Activated CD4-positive, alpha-beta memory T cell treated with anti-CD3 and anti-CD28 coated beads, Interleukin-2, amount 10 ng/mL, durations not matched to agents 7 days and 5 days (primary cell): Measurements from ENCODE around the gene CASK. TPM values are rescaled to one million over a fixed set of nuclear protein-coding genes. Genes with fewer than 3 reads are reported as not detected.
A peak's percentile ranks its signal among the peaks of the same experiment; 100 is the strongest.

Experiments used
- CTCF ChIA-PET: fragments of 350-600 bp; sonication (Branson Sonifier 250); formaldehyde crosslinking; loops from one replicate; lab custom pipeline; 2021; ENCODE audit warnings: antibody characterized with exemption, inconsistent platforms; lab: Charles Lee
- POLR2A ChIA-PET: fragments of 350-600 bp; sonication (Branson Sonifier 250); formaldehyde crosslinking; loops from one replicate; lab custom pipeline; 2021; ENCODE audit warnings: antibody characterized with exemption; lab: Charles Lee
- DNase-seq: peaks from one replicate; pipeline ENCODE4 v3.0.0-alpha.2; 2020
- H3K27ac Mint-ChIP-seq: one replicate; pipeline ENCODE4 v1.8.0; 2021; ENCODE audit warnings: mild to moderate bottlenecking, mixed read lengths
- H3K27me3 Mint-ChIP-seq: one replicate; pipeline ENCODE4 v1.8.0; 2021; ENCODE audit warnings: mixed read lengths
- H3K36me3 Mint-ChIP-seq: one replicate; pipeline ENCODE4 v1.8.0; 2021; ENCODE audit warnings: low read depth, mixed read lengths
- H3K4me1 Mint-ChIP-seq: one replicate; pipeline ENCODE4 v1.8.0; 2021; ENCODE audit warnings: mixed read lengths
- H3K4me3 Mint-ChIP-seq: one replicate; pipeline ENCODE4 v1.8.0; 2021; ENCODE audit warnings: mild to moderate bottlenecking, mixed read lengths
- H3K9me3 Mint-ChIP-seq: one replicate; pipeline ENCODE4 v1.8.0; 2021; ENCODE audit warnings: mixed read lengths
- total RNA-seq, 2 experiments: library from RNA; stranded (reverse); gene quantifications; one replicate each; pipeline ENCODE4 v1.2.3, GENCODE V29; 2021

CASK gene
- total RNA-seq, 2 experiments from 2014 or later: 30.1 to 32.7 TPM

DNA sequence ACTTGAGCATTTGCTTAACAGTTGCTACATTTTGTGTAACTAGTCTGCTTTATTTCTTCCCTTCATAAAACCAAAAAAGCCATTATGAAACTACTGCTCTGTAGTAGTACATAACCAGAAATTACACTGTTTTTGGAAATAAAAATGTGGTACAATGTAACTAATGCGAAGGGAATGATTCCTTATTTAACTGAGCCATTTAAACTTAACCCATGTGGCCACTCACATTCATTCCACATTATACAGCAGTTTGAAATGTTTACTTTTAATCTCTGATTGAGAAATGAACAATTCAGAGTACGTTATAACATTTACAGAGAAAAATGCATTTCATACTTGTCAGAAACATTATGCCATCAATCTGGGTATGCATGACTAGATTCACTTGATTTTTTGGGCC lies 382.0 kb downstream of the CASK start:
- ChIA-PET CTCF (no interaction called here), POLR2A (interaction anchor here (1.4 kb wide), 1 partner anchor 14 kb away, joined by 3 read pairs; no protein-coding TSS in a partner anchor)
- no peak for DNase-seq
- no peak overlapping the region for H3K4me3 Mint-ChIP-seq
- peaks cover 9% of the 10 kb centered on the region for H3K4me1 Mint-ChIP-seq
- no peaks in the 10 kb centered on the region for H3K9me3 Mint-ChIP-seq
- H3K27ac Mint-ChIP-seq: no peak overlapping the region
- peaks cover 19% of the 10 kb centered on the region for H3K36me3 Mint-ChIP-seq
- no peaks in the 10 kb centered on the region for H3K27me3 Mint-ChIP-seq

DNA sequence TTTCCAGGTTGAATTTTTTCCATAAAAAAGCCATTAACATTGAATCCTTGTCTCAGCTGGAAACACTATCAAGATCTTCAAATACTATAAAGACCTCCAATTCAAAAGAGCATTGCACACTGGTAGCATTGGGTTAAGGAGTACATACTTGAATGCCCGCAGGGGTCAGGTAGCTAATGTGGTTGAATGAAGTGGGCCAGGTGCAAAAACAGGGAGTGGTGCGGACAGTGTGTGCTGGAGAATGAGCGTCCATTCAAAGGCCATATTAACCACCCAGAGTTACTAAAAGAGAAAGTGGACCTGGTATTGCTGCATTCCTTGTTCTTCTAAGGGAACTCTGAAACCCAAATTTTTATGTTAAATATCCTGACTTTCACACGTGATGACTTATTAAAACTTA lies 384.6 kb downstream of the CASK start:
- H3K27ac Mint-ChIP-seq: no peak overlapping the region
- no peaks in the 10 kb centered on the region for H3K9me3 Mint-ChIP-seq
- H3K27me3 Mint-ChIP-seq: no peaks in the 10 kb centered on the region
- DNase-seq: no peak
- POLR2A ChIA-PET: no interaction called here
- no peak overlapping the region for H3K4me3 Mint-ChIP-seq
- peaks cover 17% of the 10 kb centered on the region for H3K36me3 Mint-ChIP-seq
- H3K4me1 Mint-ChIP-seq: peaks cover 9% of the 10 kb centered on the region
- CTCF ChIA-PET: no interaction called here

- Mint-ChIP-seq H3K36me3 (peaks cover 49% of the 10 kb centered on the region), H3K4me3 (no peak overlapping the region), H3K4me1 (peaks cover 16% of the 10 kb centered on the region), H3K9me3 (no peaks in the 10 kb centered on the region), H3K27ac (no peak overlapping the region), H3K27me3 (no peaks in the 10 kb centered on the region)
- CTCF ChIA-PET: no interaction called here
- POLR2A ChIA-PET: no interaction called here
- DNase-seq: no peak
Measured at GRCh38 chrX:41530085-41530484, 393.3 kb downstream of the CASK start.

- H3K4me1 Mint-ChIP-seq: peaks cover 16% of the 10 kb centered on the region
- H3K4me3 Mint-ChIP-seq: no peak overlapping the region
- H3K36me3 Mint-ChIP-seq: peaks cover 49% of the 10 kb centered on the region
- no peak overlapping the region for H3K27ac Mint-ChIP-seq
- ChIA-PET POLR2A (no interaction called here), CTCF (no interaction called here)
- no peak for DNase-seq
- H3K9me3 Mint-ChIP-seq: no peaks in the 10 kb centered on the region
- no peaks in the 10 kb centered on the region for H3K27me3 Mint-ChIP-seq
Measured at GRCh38 chrX:41529221-41529620, 394.1 kb downstream of the CASK start.

- DNase-seq: no peak
- no peaks in the 10 kb centered on the region for H3K9me3 Mint-ChIP-seq
- no peak overlapping the region for H3K4me3 Mint-ChIP-seq
- H3K36me3 Mint-ChIP-seq: peaks cover 49% of the 10 kb centered on the region
- H3K27ac Mint-ChIP-seq: no peak overlapping the region
- ChIA-PET CTCF (no interaction called here), POLR2A (no interaction called here)
- peaks cover 16% of the 10 kb centered on the region for H3K4me1 Mint-ChIP-seq
- no peaks in the 10 kb centered on the region for H3K27me3 Mint-ChIP-seq
Measured at GRCh38 chrX:41528784-41529183, 394.6 kb downstream of the CASK start.

DNA sequence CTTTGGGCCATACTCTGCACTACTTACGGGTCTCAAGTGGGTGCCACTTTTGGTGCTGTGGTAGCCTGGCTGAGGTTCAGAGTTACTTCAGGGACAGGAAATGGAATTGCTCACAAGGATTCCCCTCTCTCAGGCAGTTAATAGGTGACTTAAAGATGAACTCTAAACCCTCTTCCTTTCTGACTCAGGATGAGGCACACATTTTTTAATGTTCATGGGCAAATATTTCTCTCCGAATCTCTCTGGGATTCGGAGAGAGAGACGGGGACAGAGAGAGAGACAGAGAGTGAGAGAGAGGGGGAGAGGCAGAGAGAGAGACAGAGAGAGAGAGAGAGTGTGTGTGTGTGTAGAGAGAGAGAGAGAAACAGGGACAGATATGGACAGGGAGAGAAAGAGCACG lies 396.4 kb downstream of the CASK start:
- Mint-ChIP-seq H3K27ac (peak overlapping the region; percentile 53), H3K27me3 (no peaks in the 10 kb centered on the region), H3K4me1 (peaks cover 25% of the 10 kb centered on the region), H3K36me3 (peaks cover 52% of the 10 kb centered on the region), H3K9me3 (no peaks in the 10 kb centered on the region), H3K4me3 (no peak overlapping the region)
- CTCF ChIA-PET: no interaction called here
- peak; percentile 18 for DNase-seq
- POLR2A ChIA-PET: no interaction called here

GRCh38 chrX:41526271-41526670 lies 397.1 kb downstream of the CASK start:
- Mint-ChIP-seq H3K36me3 (peaks cover 51% of the 10 kb centered on the region), H3K4me1 (peaks cover 25% of the 10 kb centered on the region), H3K27me3 (no peaks in the 10 kb centered on the region), H3K27ac (no peak overlapping the region), H3K4me3 (no peak overlapping the region), H3K9me3 (no peaks in the 10 kb centered on the region)
- no peak for DNase-seq
- POLR2A ChIA-PET: no interaction called here
- CTCF ChIA-PET: interaction anchor here (0.5 kb wide), 1 partner anchor 56 kb away, joined by 3 read pairs; no protein-coding TSS in a partner anchor

GRCh38 chrX:41522671-41523070 lies 400.7 kb downstream of the CASK start:
- no peaks in the 10 kb centered on the region for H3K9me3 Mint-ChIP-seq
- DNase-seq: no peak
- POLR2A ChIA-PET: no interaction called here
- peaks cover 35% of the 10 kb centered on the region for H3K36me3 Mint-ChIP-seq
- H3K4me3 Mint-ChIP-seq: no peak overlapping the region
- CTCF ChIA-PET: no interaction called here
- peaks cover 33% of the 10 kb centered on the region for H3K4me1 Mint-ChIP-seq
- H3K27ac Mint-ChIP-seq: no peak overlapping the region
- no peaks in the 10 kb centered on the region for H3K27me3 Mint-ChIP-seq

- peaks cover 32% of the 10 kb centered on the region for H3K36me3 Mint-ChIP-seq
- no peak overlapping the region for H3K27ac Mint-ChIP-seq
- ChIA-PET CTCF (no interaction called here), POLR2A (no interaction called here)
- H3K4me3 Mint-ChIP-seq: no peak overlapping the region
- H3K4me1 Mint-ChIP-seq: peaks cover 33% of the 10 kb centered on the region
- no peaks in the 10 kb centered on the region for H3K9me3 Mint-ChIP-seq
- no peaks in the 10 kb centered on the region for H3K27me3 Mint-ChIP-seq
- DNase-seq: no peak
Measured at GRCh38 chrX:41522081-41522480, 401.3 kb downstream of the CASK start.

- no peak overlapping the region for H3K4me3 Mint-ChIP-seq
- DNase-seq: no peak
- H3K27ac Mint-ChIP-seq: no peak overlapping the region
- ChIA-PET POLR2A (no interaction called here), CTCF (no interaction called here)
- peaks cover 35% of the 10 kb centered on the region for H3K4me1 Mint-ChIP-seq
- no peaks in the 10 kb centered on the region for H3K9me3 Mint-ChIP-seq
- H3K36me3 Mint-ChIP-seq: peaks cover 13% of the 10 kb centered on the region
- H3K27me3 Mint-ChIP-seq: no peaks in the 10 kb centered on the region
Measured at GRCh38 chrX:41519468-41519867, 403.9 kb downstream of the CASK start.

GRCh38 chrX:41518841-41519220 lies 404.5 kb downstream of the CASK start:
- no peak for DNase-seq
- CTCF ChIA-PET: no interaction called here
- Mint-ChIP-seq H3K27ac (no peak overlapping the region), H3K9me3 (no peaks in the 10 kb centered on the region), H3K4me3 (no peak overlapping the region), H3K36me3 (peaks cover 17% of the 10 kb centered on the region), H3K4me1 (peaks cover 39% of the 10 kb centered on the region), H3K27me3 (no peaks in the 10 kb centered on the region)
- POLR2A ChIA-PET: no interaction called here

DNA sequence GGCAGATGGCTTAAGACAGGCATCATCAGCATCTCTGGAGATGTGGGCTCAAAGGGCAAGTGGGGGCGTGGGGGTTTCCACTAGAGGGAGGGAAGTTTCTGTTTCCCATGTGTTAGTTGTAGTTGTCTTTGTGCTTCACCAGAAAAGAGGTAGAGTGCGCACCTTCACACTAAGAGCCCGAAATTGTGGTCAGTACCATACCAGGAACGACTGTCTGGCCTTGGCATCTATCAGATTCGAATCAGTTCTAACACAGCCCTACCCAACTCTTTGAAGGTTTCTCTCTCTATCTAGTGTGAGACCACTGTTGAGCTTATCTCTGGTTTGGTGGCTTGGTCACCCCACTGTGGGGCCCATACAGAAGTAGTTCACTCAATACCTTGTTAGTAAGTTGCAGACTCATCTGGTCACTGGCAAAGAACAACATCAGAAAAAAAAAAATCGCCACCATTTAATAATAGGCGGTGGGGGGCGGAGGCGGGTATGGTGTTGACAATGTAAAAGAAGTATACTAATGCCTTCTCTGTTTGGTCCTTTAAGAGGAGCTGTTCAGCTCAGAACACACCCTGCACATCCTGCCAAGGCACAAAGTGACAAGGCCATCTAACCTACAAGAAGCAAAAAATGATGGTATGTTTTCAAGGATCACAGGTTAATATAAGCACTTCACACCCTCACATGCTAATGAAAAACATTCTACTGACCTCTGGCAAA lies 405.1 kb downstream of the CASK start:
- Mint-ChIP-seq H3K4me3 (no peak overlapping the region), H3K9me3 (no peaks in the 10 kb centered on the region), H3K4me1 (peaks cover 45% of the 10 kb centered on the region), H3K27ac (peak overlapping the region; percentile 21), H3K27me3 (no peaks in the 10 kb centered on the region), H3K36me3 (peaks cover 19% of the 10 kb centered on the region)
- ChIA-PET CTCF (interaction anchor here (0.6 kb wide), 1 partner anchor 433 kb away, joined by 3 read pairs; the partner anchor contains the start of gene USP9X), POLR2A (no interaction called here)
- DNase-seq: no peak

DNA sequence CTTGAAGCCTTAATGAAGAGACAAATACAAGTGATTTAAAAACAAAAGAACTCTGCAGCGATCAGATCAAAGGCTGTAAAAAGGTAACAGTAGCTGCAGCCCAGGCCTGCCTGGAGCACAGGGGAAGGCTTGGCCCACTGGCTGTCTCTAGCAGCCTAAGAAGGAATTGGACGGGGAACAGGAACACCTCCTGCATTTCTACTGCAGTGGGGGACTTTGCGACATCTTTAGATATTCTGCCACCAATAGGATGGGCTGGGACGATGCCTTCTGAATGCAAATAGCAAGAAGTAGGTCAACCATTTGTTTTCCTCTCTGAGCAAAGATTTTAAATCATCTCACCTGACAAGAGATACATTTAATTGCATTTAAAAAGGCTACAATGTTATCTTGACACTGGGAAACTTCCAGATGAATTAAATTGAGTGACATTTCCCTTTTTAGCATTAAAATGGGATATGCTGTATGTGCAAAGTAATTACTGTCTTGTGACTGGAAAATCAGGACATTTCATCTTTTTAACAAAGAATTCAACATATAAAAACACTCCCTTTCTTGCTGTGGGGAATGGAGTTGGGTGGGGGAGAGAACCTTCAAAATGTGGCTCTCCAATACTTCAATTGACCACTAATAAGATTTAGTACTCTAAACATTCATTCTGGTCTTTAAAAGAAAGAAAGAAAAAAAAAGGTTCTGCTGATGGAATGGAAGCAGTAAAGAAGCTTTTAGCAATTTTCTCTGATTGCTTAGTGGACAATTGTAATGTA lies 406.2 kb downstream of the CASK start:
- H3K27ac Mint-ChIP-seq: no peak overlapping the region
- ChIA-PET POLR2A (no interaction called here), CTCF (interaction anchor here (0.9 kb wide), 1 partner anchor 243 kb away, joined by 3 read pairs; no protein-coding TSS in a partner anchor)
- DNase-seq: no peak
- no peak overlapping the region for H3K4me3 Mint-ChIP-seq
- H3K27me3 Mint-ChIP-seq: no peaks in the 10 kb centered on the region
- no peaks in the 10 kb centered on the region for H3K9me3 Mint-ChIP-seq
- peaks cover 16% of the 10 kb centered on the region for H3K36me3 Mint-ChIP-seq
- peaks cover 43% of the 10 kb centered on the region for H3K4me1 Mint-ChIP-seq
